ENCODE measurements around the gene RSKR.

DNA sequence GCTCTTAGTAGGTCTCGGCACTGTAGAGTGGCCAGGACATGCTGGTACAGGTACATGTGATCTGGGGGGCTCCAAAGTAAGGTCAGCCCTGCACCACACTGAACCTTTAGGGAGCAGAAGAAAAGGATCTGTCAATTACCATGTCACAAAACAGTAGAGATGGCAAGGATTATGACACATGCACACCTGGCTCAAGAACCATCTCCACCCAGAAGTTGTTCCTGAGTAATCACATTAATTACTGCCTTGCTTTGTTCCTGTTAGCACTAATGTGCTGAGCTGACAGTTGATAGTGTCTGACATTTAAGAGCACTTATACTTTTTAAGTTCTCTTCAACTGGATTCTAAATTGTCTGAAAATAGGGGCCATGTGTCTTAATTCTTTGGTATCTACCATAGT, 21.5 kb upstream of the RSKR start:
- TF ChIP-seq EZH2 (IDR thresholded peaks at IDR 0.05; ENCODE audit: borderline replicate concordance, low read length) (no peak), CTCF (IDR thresholded peaks at IDR 0.05; ENCODE audit: low read length) (no peak)
